COLO829 (cell line): Measurements from ENCODE around the gene RALGPS1.

Source experiments
- DNase-seq: peaks from one replicate; pipeline ENCODE4 v3.0.0; 2012; ENCODE audit warnings: low spot score

The RALGPS1 gene

DNA sequence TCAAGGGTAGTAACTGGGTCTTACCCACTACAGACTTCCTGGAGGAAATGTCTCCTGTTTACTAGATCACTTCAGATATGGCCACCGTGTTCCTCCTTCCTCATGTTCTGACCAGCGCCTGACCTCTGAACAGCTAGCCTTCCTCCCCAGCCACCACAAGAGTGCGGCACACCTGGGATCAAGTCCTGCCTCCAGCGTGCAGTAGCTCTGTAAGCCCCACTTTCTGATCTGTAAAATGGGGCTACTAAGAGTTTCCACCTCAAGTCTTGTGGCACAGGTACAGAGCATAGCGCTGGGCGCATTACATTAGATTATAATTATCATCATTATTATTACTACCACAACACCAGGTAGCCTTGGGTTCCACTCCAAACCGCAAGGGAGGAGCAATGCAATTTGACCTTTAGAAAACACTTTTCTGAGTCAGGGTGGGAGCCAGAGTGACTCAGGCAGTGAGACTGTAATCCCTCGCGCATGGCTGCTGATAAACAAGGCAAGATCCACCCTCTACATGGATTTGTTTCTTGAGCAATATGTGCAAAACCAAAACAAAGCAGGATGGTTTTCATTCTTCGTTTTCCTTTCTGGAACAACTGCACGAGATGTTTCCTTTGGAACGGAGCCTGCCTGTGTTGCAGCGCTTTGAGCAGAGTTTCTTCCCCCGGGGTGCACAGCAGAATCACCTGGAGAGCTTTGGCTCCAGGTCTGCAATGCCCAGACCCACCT is 272.8 kb downstream of the RALGPS1 start:
- DNase-seq, result peak; percentile 24

DNA sequence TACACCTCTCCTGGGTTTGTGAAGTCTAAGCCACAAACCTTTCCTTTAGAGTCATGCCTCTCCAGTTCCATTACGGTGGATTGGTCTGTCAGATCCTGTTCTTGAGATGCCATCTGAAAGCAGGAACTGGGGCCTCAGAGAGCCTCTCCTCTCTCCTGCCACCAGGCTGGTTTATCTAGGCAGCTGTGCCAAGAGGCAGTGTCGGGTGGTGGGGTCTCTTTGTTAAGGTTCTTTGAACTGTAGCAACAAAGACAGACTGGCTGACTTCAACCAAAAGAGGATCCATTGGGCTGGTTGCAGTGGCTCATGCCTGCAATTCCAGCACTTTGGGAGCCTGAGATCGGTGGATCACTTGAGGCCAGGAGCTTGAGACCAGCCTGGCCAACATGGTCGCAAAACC is 273.8 kb downstream of the RALGPS1 start:
- DNase-seq, result no peak

DNA sequence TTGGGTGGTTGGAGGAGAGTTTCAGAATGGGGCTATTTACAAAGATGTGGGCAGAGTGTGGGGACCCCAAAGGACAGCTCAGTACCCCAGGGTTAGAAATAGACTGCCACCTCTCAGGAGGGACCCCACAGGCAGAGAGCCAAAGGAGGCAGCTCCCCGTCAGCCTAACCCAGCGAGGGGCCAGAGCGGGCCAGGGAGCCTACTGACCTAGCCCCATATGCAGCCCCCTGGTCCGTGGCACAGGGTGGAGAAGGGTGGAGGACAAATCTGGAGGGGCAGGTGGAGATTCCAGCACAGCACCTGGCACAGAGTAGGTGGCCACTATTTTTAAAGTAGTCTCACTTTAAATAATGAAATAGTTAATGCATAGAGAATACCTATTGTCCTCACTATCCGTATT is 275.0 kb downstream of the RALGPS1 start:
- no peak for DNase-seq

DNA sequence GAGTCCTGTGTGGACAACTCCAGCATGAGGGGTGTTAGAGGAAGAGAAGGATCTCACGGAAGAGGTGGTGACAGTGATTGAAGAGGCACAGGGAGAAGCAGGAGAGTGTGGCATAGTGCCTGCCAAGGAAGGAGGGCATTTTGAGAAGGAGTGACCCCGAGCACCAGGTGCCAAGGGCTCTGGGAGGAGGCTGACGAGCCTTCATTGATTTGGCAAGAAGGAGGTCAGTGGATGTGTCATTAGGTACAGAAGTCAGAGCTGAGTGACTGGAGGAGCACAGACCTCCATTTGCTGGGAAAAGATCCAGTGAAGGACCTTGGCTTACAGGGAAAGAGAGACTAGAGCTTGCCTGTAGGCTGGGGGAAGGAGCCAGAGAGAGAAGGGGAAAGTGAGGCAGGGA is 278.2 kb downstream of the RALGPS1 start:
- no peak for DNase-seq

DNA sequence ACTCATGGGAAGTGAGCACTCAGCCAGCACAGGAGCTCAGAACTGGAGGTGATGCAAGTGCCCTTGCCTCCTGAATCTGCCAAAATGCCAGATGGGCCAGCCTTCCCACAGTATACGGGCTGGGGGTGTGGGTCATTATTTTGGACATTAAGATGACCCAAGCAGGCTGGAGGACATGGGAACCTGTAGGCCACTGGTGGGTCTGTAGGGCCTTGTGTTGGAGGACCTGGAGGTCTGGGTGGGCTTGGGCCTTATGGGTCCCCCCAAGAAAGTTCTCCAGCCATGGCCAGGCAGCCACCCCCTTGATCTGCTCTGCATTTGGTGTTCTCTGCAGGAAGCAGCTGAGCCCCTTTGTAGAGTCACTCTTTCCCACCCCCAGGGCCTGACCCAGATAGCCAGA is 278.9 kb downstream of the RALGPS1 start:
- DNase-seq, result no peak

DNA sequence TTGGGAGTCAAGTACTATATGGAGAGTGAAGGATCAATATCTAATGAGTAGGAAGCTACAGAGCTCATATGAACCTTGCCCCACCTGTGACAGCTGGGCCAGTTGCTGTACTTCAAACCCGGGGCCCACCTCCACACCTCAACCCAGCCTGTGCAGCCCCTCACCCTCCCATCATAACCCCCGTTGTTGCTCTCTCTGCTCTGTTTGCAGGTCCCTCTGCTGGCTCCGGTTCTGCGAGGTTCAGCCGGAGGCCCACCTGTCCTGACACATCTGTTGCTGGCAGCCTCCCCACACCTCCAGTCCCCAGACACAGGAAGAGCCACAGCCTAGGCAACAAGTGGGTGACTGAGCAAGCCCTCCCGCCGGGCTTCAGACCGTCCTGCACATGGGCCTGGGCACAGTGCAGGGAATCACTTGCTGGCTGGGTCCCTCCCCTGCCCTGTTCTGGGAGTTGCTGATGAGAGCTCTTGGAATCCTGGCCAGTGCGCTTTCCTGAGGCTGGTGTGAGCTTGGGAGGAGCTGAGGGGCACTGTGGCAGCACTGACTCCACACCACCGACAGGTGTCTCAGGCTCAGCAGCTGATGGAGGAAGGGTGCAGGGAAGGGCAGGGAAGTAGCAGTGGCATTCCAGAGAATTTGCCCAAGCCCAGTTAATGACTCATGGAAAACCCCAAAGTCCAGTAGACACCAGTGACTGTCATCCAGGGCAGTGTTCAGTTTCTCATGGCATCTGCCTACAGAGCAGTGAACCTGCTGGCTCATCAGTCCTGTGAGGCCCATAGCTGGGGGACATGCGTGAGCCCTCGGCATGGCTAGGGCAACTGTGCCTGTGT is 280.5 kb downstream of the RALGPS1 start:
- DNase-seq, result no peak

DNA sequence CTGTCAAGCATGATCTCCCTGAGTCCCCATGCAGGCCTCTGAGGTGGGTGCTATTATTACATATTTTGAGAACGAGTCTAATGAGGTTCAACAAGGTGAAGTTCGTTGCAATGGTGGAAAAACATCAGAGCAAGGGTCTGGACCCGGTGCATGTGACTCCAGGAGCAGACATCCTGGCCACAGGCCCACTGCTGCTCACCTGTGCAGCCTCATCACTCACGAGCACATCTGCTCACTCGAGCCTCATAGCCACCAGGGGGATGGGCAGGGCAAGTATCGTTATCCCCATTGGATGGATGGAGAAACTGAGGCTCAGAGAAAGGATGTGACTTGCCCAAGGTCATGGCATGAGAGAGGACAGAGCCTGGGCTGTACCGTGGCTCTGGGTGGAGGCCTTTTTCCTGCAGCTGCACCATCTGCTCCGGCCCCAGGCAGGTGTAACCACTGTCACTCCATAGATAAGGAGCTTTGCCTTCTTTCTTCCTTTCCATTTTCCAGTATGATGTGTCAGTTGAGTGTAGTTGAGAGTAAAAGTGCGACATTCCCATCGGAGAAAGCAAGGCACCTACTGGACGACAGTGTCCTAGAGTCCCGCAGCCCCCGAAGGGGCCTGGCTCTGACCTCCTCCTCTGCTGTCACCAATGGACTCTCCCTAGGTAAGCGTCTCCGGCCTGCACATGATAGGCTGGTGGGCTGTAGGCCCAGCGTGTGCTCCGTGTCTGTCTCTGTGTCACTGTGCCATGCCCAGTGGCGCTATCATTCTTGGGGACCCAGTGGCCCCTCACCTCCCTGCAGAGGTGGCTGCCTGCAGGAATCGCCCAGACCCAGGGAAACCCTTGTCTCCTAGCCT is 281.6 kb downstream of the RALGPS1 start:
- DNase-seq, result no peak

DNA sequence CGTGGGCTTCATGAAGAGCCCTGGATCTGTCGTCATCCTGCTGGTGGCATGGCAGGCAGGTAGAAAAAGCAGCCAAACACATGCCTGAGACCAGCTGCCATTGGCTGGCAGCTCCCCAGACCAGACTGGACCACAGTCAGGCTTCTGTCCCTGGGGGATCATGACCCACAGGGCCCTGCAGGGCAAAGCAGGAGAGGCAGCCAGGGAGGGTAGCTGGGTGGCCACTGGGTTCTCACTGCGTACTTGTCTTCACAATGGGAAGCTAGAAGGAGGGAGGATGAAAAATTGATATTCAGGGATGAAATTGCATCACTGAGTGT is 282.2 kb downstream of the RALGPS1 start:
- DNase-seq, result no peak

DNA sequence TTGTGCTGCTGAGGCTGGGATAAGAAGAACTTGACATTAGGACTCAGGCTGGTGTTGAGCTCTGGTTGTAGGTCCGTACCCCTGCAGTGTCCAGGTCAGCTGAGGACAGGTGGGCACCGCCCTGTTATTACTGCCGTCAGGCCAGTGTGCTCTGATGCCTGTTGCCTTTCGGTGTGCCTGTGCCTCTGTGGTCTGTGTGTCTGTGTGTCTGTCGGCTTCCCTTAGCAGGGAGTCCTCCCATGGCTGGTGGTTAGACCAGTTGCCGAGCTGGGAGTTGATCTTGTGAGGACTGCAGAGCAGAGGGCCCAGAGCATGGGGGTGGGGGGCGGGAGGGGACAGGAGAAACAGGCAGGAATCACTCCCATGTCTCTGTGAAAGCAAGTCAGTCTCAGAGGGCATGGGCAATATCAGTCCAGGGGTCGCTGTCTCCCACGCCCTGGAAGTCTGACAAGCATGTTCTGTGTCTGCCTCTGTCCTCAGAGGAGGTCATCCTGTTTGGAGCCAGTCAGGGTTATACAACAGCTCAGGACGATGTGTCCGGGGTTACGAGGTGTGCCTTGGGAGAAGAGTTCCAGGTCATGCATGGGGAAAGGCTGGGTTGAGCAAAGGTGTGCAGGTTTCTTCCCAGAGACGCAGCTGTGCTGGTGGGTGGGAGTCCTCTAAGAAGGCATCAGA is 282.7 kb downstream of the RALGPS1 start:
- no peak for DNase-seq

DNA sequence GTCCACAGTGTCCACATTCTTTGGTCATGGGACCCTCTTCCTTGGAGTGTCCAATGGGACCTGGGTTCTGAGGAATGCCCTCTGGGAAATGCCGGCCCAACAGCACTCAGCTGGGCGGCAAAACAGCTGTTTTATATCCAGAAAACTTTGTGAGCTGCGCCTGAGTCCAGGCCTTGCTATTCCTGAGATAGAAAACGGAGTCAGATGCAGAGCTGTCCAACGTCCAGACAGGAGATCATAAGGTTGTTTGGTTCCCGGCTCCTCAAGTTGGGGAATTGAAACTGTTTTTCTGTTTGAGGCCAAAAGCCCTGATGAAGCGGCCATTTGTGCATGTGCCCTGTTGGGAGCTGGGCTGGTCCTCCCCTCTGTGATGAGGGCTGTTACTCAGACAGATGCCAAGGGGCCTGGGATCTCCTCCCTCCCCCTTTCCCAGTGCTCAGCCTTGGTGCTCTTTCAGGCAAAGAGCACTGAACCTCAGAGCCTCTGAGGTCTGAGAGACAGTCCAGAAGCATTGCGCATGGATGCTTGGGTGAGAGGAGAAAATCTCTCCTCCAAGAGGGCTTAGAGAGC is 283.4 kb downstream of the RALGPS1 start:
- no peak for DNase-seq

DNA sequence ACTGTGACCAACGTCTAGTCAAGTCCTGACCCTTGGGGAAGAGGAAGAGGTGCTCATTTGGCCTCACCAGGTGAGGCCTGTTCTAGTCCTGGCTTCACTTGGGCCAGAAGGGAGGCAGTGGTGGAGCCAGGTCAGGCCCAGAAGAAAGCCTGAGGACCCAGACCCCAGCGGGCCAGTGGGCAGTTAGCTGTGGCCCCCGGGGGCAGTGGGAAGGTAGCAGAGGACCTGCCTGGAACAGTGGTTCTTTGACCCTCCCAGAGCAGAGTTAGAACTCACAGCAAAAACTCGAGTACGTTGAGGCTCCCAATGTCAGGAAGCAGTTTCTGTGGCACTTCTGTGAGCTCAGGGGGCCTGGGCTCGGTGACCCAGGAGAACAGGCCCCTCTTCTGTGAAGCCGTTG is 284.0 kb downstream of the RALGPS1 start:
- no peak for DNase-seq

DNA sequence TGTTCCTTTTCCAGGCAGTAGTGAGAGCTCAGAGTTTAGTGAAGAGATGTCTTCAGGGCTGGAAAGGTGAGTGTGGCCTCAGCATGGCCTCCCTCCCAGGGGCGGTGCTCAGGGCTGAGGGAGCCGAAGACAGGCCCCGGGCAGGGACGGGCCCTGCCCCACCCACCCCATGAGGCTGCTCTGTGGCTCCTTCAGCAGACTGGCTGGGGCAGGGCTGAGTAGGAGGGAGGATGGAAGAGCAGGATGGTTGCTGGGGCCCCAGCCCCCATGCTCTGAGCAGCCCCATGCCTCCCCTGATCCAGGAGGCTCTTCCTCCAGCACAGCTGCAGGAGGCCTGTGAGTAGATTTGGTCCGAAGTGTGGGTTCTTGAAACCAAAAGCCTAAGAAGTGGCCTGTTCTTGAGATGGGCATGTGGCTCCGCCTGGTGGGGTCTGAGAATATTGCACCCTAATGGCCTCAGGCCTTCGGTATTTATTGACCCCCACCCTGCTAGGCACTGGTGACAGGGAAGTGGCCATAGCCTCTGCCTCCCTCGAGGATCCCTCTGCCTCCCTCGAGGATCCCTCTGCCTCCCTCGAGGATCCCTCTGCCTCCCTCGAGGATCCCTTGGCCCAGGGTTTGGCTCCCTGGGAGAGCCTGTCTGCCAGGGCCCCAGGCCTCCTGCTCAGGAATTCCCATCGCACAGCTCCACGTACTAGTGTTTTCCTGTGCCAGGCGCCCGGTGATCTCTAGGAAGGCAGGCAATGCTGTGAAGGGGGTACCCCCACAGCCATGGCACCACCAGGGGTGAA is 284.6 kb downstream of the RALGPS1 start:
- DNase-seq, result peak; percentile 74

DNA sequence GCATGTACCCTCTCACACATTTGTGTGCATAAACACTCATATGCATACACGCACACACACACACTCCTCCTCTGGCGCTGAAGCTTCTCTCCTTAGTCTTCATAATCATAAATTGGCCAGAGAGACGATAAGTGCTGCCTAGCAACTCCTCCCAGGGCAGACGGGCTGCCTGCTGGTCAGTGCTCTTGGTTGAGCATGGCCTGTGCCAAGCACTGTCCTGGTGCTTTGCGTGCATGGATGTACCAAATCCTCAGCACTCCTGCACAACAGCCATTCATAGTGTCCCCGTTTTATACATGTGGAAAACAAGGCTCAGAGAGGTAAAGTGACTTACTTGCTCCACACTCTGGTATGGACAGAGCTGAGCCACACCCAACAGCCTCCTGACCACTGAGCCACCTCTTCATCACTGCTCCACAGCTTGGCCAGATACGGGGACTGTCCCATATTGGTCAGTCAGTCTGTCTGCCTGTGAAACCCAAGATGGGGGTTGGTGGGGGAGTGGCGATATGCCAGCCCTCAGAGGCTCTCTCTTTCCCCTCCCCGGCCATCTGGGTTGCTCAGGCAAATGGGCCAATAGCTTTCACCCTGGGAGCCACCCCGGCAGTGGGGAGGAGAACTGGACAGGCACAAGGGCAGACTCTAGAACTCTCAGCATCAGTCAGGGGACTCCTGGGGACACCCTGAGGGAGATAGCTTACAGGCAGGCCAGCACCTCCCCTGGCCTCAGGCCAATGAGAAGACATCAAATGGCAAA is 285.7 kb downstream of the RALGPS1 start:
- no peak for DNase-seq

DNA sequence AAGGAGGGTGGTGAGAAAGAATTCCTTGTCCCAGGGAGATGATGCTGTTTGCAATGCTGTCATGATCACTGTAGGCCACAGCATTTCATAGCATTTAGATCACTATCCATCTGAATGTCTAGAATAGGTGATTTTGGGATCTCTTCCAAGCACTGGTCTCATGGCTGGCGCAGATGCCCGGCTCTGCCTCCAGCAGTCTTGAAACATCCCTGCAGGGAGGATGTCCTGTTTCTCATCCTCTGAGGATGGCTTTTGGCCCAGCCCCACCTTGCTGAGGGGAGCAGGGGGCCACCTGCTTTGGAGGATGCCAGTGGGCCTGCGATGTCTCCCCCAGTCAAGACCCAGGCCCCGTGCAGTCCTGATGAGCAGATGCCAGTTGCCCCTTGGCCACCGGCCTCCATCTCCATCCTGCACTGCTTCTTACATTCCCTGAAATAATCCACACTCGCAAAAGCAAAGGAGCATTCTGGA is 286.5 kb downstream of the RALGPS1 start:
- no peak for DNase-seq

DNA sequence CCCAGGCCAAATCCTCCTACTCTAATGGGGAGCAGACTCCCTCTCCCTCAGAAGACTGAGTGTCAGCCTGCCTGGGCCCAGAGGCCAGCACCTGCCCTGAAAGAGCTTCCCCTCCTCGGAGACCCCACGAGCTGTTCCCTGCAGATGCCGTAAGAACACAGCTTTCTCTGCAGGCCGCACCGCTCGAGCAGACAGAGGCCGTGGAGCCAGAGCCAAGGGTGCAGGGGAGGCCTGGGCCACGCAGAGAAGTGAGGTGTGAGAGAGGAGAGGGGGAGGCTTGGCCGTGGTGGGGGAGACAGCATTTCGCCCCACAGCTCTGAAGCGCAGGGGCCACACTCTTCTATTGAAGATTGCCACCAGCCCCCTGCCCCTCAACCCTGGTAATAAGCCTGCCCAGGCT is 287.1 kb downstream of the RALGPS1 start:
- no peak for DNase-seq

DNA sequence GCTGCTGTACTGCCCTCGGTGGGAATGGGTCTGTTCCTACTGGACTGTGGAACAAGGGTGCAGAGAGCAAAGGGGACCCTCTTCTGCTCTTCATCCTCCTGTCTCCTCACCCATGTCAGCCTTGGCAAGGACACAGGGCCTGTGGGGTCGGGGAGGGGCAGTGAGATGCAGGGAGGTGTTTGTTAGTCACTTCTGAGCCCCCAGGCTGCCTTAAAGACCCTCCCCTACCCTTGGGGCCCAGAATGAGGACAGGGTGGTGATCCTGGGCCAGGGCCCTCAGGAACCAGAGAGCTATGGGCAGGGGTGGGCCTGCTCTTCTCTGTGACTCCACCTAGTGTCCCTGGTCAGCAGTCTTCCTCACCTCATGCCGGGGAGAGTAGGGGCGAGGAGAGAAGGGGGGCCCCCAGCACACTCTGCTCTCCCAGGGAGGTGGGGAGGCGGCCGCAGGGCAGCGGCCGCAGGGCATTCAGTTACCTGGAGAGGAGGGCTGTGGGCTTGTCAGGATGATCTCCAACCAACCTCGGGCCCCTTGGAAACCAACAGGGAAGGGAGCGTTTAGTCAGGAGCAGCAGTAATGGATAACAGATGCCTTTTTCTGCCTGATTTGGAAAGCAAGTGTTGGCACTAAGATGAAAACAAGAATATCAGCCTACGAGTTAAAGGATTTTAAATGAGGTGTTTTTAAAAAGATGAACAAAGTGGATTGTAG is 288.0 kb downstream of the RALGPS1 start:
- DNase-seq, result no peak

DNA sequence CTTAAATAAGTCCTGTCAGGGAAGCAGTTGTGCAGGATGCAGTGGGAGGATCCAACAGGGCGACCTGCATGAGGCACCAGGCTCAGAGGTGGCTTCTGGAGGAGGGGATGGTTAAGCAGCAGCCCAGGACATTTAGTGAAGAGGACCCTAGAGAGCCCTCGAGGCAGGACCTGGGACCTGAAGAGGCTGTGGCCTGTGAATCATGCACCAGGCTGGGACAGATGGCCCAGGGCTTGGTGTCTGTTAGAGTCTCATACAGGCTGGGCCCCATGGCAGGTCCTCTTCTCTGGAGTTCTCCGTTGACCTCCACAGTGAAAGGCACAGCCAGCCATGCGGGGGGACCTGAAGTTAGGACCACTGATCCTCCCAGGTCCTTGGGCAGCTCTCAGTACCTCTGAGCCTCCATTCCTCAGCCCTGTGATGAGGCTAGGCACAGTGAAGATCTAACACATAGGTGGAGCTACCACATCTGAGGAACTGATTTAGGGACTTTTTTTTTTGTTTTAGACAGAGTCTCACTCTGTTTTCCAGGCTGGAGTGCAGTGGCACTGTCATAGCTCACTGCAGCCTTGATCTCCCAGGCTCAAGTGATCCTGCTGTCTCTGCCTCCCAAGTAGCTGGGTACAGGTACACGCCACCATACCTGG is 289.2 kb downstream of the RALGPS1 start:
- DNase-seq, result no peak

DNA sequence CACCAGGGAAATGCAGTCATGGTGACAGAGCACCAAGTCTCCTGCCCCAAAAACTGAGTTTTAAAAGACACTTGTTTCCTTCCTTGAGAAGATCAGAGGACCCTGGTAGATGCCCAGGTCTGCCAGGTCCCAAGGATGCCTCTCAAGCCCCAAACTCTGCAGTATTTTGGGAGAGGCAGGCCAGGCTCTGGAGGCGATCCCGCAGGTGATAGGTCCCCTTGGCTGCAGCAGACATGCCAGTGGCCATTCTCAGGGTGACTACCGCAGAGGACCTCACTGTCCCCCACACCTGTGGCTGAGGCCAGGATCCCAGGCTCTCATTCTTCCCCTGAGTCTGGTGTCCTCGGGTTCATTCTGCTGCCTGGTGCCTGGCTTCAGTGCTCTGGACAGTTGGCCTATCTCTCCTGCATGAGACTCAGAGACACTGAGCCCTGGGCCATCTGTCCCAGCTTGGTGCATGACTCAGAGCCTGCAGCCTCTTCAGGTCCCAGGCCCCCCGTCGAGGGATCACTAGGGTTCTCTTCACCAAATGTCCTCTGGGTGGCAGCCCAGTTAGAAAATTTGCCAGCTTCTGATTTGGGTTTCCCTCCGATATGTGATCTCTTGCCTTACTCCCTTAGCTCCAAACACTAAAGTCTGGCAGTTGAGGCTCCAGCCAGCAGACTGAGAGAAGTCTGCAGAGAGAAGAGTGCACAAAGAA is 290.3 kb downstream of the RALGPS1 start:
- DNase-seq, result peak; percentile 39
